A673 (cell line): ENCODE measurements around the gene SOBP. TPM values are rescaled to one million over a fixed set of nuclear protein-coding genes. Genes with fewer than 3 reads are reported as not detected.

Source experiments
- BruUV-seq: library from RNA; stranded (reverse); fragments of 400-500 nt; replicated peaks from 2 replicates; lab custom pipeline; 2021; lab: Mats Ljungman, UMichigan
- CTCF ChIA-PET: fragments of 300-600 bp; sonication (Branson Sonifier 250); formaldehyde crosslinking; loops from one replicate; lab custom pipeline; 2022; ENCODE audit warnings: antibody characterized with exemption; lab: Charles Lee
- POLR2A ChIA-PET: fragments of 300-600 bp; sonication (Branson Sonifier 250); formaldehyde crosslinking; loops from one replicate; lab custom pipeline; 2022; ENCODE audit warnings: antibody characterized with exemption; ENCODE audit not compliant: low non-redundant PET; lab: Charles Lee
- DNase-seq: peaks from one replicate; pipeline ENCODE4 v3.0.0-alpha.2; 2015; ENCODE audit warnings: low spot score
- H3K27ac ChIP-seq: fragments of 200-600 bp; sonication (generic); 2 replicates; pipeline ENCODE4 v1.5.1; 2016; ENCODE audit warnings: mixed run types, low read depth, mild to moderate bottlenecking, mixed read lengths, antibody characterized with exemption, low read length; ENCODE audit not compliant: poor library complexity, severe bottlenecking
- H3K27me3 ChIP-seq: fragments of 200-600 bp; sonication (generic); replicated peaks from 2 replicates; pipeline ENCODE4 v1.6.1; 2017; ENCODE audit warnings: mixed run types, low read depth, mild to moderate bottlenecking, mixed read lengths, antibody characterized with exemption, low read length; ENCODE audit not compliant: insufficient read depth, poor library complexity
- H3K36me3 ChIP-seq: fragments of 200-600 bp; sonication (generic); 2 replicates; pipeline ENCODE4 v1.6.1; 2016; ENCODE audit warnings: mixed run types, mild to moderate bottlenecking, mixed read lengths, antibody characterized with exemption, low read length; ENCODE audit not compliant: insufficient read depth, poor library complexity, severe bottlenecking
- H3K4me1 ChIP-seq: fragments of 200-600 bp; sonication (generic); 2 replicates; pipeline ENCODE4 v1.6.1; 2017; ENCODE audit warnings: mixed run types, mild to moderate bottlenecking, mixed read lengths, antibody characterized with exemption, low read length; ENCODE audit not compliant: insufficient read depth, poor library complexity, severe bottlenecking
- H3K4me3 ChIP-seq: fragments of 200-600 bp; sonication (generic); 2 replicates; pipeline ENCODE4 v1.5.1; 2016; ENCODE audit warnings: low read depth, mixed run types, mild to moderate bottlenecking, mixed read lengths, low read length; ENCODE audit not compliant: poor library complexity, severe bottlenecking
- H3K9me3 ChIP-seq: fragments of 200-600 bp; sonication (generic); 2 replicates; pipeline ENCODE4 v1.6.1; 2016; ENCODE audit warnings: mixed run types, low read depth, mild to moderate bottlenecking, mixed read lengths, antibody characterized with exemption, low read length; ENCODE audit not compliant: poor library complexity, severe bottlenecking
- EZH2 ChIP-seq: fragments of 200-600 bp; sonication (generic); IDR thresholded peaks from 2 replicates; pipeline ENCODE4 v1.6.1; 2017; ENCODE audit warnings: borderline replicate concordance, low read depth, mild to moderate bottlenecking, mixed read lengths, antibody characterized with exemption, low read length; ENCODE audit not compliant: poor library complexity, severe bottlenecking
- intact Hi-C: fragments of 100-400 bp; cut with micrococcal nuclease; formaldehyde crosslinking; loops from one replicate; pipeline ENCODE4 v1.10.0; 2022; ENCODE audit not compliant: unreplicated experiment
- total RNA-seq: library from RNA; stranded (reverse); gene quantifications from 2 replicates; pipeline ENCODE4 v1.2.3, GENCODE V29; 2021
- TF ChIP-seq, protein P1 (sequence below): fragments of 300-800, 200-600 bp; sonication (generic); conservative IDR thresholded peaks from 2 replicates; pipeline ENCODE4 v1.5.1; 2017; ENCODE audit warnings: low read depth, mild to moderate bottlenecking, antibody characterized with exemption, low read length, moderate library complexity, mixed read lengths

SOBP gene
- total RNA-seq, 1 experiment from 2014 or later: 3.3 TPM

DNA sequence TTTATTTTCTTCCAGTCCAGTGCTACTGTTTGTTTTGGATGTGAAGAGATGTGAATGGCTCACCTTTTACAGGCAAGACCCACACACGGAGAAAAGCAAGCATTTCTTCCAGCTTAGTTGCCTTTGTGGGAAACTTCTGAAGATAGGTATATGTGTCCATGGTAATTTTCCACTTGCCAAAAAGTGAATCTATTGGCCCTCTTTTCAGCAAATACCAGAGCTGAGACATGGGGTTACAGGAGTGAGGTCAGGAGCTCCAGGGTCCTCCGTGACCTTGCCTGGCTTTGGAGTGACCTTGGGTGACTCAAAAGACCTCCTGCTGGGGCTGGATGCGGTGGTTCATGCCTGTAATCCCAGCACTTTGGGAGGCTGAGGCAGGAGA lies 167.4 kb downstream of the SOBP start:
- peaks cover 26% of the 10 kb centered on the region for H3K4me1 ChIP-seq
- TF ChIP-seq EZH2: no peak
- TF ChIP-seq, protein P1, sequence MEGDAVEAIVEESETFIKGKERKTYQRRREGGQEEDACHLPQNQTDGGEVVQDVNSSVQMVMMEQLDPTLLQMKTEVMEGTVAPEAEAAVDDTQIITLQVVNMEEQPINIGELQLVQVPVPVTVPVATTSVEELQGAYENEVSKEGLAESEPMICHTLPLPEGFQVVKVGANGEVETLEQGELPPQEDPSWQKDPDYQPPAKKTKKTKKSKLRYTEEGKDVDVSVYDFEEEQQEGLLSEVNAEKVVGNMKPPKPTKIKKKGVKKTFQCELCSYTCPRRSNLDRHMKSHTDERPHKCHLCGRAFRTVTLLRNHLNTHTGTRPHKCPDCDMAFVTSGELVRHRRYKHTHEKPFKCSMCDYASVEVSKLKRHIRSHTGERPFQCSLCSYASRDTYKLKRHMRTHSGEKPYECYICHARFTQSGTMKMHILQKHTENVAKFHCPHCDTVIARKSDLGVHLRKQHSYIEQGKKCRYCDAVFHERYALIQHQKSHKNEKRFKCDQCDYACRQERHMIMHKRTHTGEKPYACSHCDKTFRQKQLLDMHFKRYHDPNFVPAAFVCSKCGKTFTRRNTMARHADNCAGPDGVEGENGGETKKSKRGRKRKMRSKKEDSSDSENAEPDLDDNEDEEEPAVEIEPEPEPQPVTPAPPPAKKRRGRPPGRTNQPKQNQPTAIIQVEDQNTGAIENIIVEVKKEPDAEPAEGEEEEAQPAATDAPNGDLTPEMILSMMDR: no peak
- no peaks in the 10 kb centered on the region for H3K9me3 ChIP-seq
- H3K27me3 ChIP-seq: no peaks in the 10 kb centered on the region
- H3K4me3 ChIP-seq: no peak overlapping the region
- no TSS peak for BruUV-seq
- no peak for DNase-seq
- CTCF ChIA-PET: no interaction called here
- POLR2A ChIA-PET: no interaction called here
- no peak overlapping the region for H3K27ac ChIP-seq
- intact Hi-C loops: loop anchor here (5.0 to 10.0 kb wide), 2 partner anchors 173 to 480 kb away; no protein-coding TSS in a partner anchor
- no peaks in the 10 kb centered on the region for H3K36me3 ChIP-seq

DNA sequence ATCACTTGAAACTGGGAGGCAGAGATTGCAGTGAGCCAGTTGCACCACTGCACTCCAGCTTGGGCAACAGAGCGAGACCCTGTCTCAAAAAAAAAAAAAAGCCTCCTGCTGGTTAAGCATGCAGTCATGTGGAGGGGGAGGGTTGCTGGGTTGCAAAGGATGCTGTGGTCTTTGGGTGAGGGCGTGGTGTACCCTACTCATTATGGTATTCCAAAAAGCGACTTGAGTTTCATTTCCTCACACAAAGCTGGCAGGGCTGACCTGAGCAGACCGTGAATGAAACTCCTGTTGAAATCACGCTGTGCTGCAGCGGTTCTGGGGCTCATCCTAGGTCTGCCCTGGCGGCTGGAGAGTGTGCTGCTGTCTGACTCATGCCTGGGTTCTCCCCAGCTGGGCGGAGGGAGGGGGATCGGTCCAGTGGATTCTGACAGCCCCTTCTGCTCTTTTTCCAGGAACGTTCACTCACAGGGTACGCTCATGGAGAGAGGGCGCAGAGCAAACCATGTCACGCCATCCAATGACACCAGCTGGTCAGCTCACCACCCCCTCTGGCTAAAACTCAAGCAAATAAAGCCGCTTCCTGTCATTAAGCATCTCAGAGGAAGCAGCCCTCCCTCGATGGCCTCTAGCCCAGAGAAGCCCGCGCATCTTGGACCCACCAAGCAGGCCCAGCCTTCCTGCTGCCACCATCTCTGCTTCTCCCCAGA lies 168.0 kb downstream of the SOBP start:
- ChIA-PET POLR2A (no interaction called here), CTCF (no interaction called here)
- Histone ChIP-seq H3K36me3 (no peaks in the 10 kb centered on the region), H3K9me3 (no peaks in the 10 kb centered on the region), H3K27ac (no peak overlapping the region), H3K4me3 (no peak overlapping the region), H3K27me3 (no peaks in the 10 kb centered on the region), H3K4me1 (peaks cover 26% of the 10 kb centered on the region)
- intact Hi-C loops: loop anchor here (5.0 to 10.0 kb wide), 2 partner anchors 173 to 481 kb away; no protein-coding TSS in a partner anchor
- BruUV-seq: no TSS peak
- TF ChIP-seq, protein P1: no peak
- TF ChIP-seq EZH2: no peak
- DNase-seq: no peak

DNA sequence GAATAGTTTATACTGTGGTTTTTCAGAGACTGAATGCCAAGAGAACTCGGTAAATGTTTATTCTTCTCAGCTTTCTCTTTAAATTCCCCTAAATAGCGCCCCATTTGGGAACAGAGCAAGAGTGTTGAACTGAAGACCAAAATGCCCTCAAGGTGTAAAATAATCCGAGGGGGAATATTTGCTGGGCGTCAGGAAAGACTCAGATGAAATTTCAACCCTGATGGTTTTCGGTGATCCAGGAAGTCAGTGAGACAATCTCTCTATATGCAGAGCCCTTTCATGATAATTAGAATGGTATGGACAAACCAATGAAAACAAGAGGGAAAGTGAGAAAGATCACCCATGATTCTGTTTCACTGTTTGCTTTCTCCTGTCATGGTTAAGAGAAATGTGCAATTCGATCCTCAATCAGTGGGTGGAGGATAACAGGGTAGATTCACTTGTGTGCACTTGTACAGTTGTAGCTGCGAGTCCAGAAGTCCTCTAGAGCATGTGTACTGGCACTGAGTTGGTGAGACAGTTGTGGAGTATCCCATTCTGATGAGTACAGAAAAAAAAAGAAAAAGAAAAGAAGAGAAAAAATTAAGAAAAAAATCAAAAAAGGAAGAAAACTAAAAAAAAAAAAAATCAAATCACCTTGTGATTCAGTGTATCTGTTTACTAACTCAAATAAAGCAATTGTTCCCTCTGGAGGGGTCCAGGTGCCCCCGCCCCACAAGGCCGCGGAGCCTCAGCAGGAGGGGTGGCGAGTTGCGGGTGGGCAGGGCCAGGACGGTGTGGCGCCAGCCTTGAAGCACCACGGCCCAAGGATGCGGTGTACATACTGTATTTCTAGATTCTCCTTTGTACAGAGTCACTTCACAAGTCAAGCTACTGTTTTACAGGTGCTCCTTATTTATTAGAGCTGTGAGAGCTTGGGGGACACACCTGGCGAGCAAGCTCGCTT lies 169.3 kb downstream of the SOBP start:
- no peak for TF ChIP-seq EZH2
- TF ChIP-seq, protein P1: no peak
- Histone ChIP-seq H3K27me3 (no peaks in the 10 kb centered on the region), H3K4me1 (peaks cover 26% of the 10 kb centered on the region), H3K27ac (no peak overlapping the region), H3K4me3 (no peak overlapping the region), H3K36me3 (no peaks in the 10 kb centered on the region), H3K9me3 (no peaks in the 10 kb centered on the region)
- POLR2A ChIA-PET: no interaction called here
- no TSS peak for BruUV-seq
- DNase-seq: no peak
- CTCF ChIA-PET: no interaction called here
- intact Hi-C loops: loop anchor here (5.0 to 10.0 kb wide), 2 partner anchors 174 to 482 kb away; no protein-coding TSS in a partner anchor
